Tibial nerve (tissue), 4 donors: ENCODE results near the gene RAB18. TPM values are rescaled to one million over a fixed set of nuclear protein-coding genes. Genes with fewer than 3 reads are reported as not detected.

Source experiments
- DNase-seq, 2 donors: peaks; one replicate each; pipeline ENCODE4 v3.0.0-alpha.2; 2019; ENCODE audit warnings: low spot score in 2 of 2
- H3K27ac ChIP-seq, 4 donors: fragments of 200-600 bp; sonication (generic) in 3 of 4; one replicate each; pipeline ENCODE4 v1.5.1; 2017 to 2019; ENCODE audit warnings: mild to moderate bottlenecking in 1 of 4
- H3K27me3 ChIP-seq, 2 donors: fragments of 200-600 bp; sonication (generic) in 1 of 2; one replicate each; pipeline versions ENCODE4 v1.5.1 to v1.6.0; 2017 to 2019
- H3K36me3 ChIP-seq, 3 donors: fragments of 200-600 bp; sonication (generic); one replicate each; pipeline ENCODE4 v1.5.1; 2018 to 2019
- H3K4me1 ChIP-seq, 4 donors: fragments of 200-600 bp; sonication (generic) in 3 of 4; one replicate each; pipeline ENCODE4 v1.5.1; 2017 to 2019
- H3K4me3 ChIP-seq, 4 donors: fragments of 200-600 bp; sonication (generic) in 3 of 4; one replicate each; pipeline ENCODE4 v1.5.1; 2017 to 2019; ENCODE audit warnings: mild to moderate bottlenecking in 1 of 4, moderate library complexity in 1 of 4
- H3K9me3 ChIP-seq, 4 donors: fragments of 200-600 bp; sonication (generic) in 3 of 4; one replicate each; pipeline ENCODE4 v1.5.1; 2017 to 2019
- CTCF ChIP-seq, 5 experiments: fragments of 200-600 bp in 3 of 5; fragments of 450-650 bp in 2 of 5; sonication (generic) in 3 of 5; IDR thresholded peaks; one replicate each; pipeline ENCODE4 v1.5.1; 2016 to 2019; ENCODE audit warnings: antibody characterized with exemption in 5 of 5, mild to moderate bottlenecking in 3 of 5, moderate library complexity in 2 of 5
- EP300 ChIP-seq, 2 donors: sonication (generic); formaldehyde crosslinking; IDR thresholded peaks; one replicate each; pipeline ENCODE4 v1.6.1; 2017; ENCODE audit warnings: antibody characterized with exemption in 2 of 2, mild to moderate bottlenecking in 1 of 2
- POLR2A ChIP-seq, 2 donors: fragments of 450-650 bp; IDR thresholded peaks; one replicate each; pipeline ENCODE4 v1.6.1; 2017; ENCODE audit warnings: antibody characterized with exemption in 2 of 2, mild to moderate bottlenecking in 2 of 2, moderate library complexity in 2 of 2
- WGBS, 2 donors: methylation state at CpG; one replicate each; pipeline ENCODE4 v1.1.5; 2018; 5-methylcytosine and 5-hydroxymethylcytosine counted together
- total RNA-seq, 4 donors: library from RNA; depleted of rRNA; stranded (reverse); fragments of >200 nt; gene quantifications; one replicate each; pipeline ENCODE4 v1.1.0, GENCODE V29; 2016

RAB18 gene
- total RNA-seq, 4 donors from 2014 or later: 20.7 to 33.3 (median 23.2) TPM

- Histone ChIP-seq H3K4me3 (no peak overlapping the region), H3K27ac (no peak overlapping the region), H3K36me3 (no peaks in the 10 kb centered on the region), H3K27me3 (no peaks in the 10 kb centered on the region), H3K9me3 (no peaks in the 10 kb centered on the region), H3K4me1 (no peaks in the 10 kb centered on the region)
- DNase-seq: no peak
- no peak for TF ChIP-seq EP300 (IDR thresholded peaks at IDR 0.05)
- WGBS, 2 donors: 68 to 89% methylated on average over 2 of the region's 2 CpGs
Measured at GRCh38 chr10:27479016-27479415, 25.1 kb upstream of the RAB18 start.

- no peak overlapping the region for H3K4me3 ChIP-seq
- no peaks in the 10 kb centered on the region for H3K36me3 ChIP-seq
- no peak overlapping the region for H3K27ac ChIP-seq
- no peaks in the 10 kb centered on the region for H3K9me3 ChIP-seq
- H3K27me3 ChIP-seq: no peaks in the 10 kb centered on the region
- no peaks in the 10 kb centered on the region for H3K4me1 ChIP-seq
- TF ChIP-seq CTCF (IDR thresholded peaks at IDR 0.05): no peak
- no peak for TF ChIP-seq EP300 (IDR thresholded peaks at IDR 0.05)
- no peak for TF ChIP-seq POLR2A (IDR thresholded peaks at IDR 0.05)
- no peak for DNase-seq
- 62 to 73% methylated on average over 1 of the region's 1 CpG for WGBS, 2 donors
Measured at GRCh38 chr10:27481486-27481885, 22.6 kb upstream of the RAB18 start.

GRCh38 chr10:27482984-27483956 is 20.8 kb upstream of the RAB18 start:
- TF ChIP-seq CTCF (IDR thresholded peaks at IDR 0.05) (no peak), POLR2A (IDR thresholded peaks at IDR 0.05) (no peak), EP300 (IDR thresholded peaks at IDR 0.05) (no peak)
- DNase-seq: no peak
- Histone ChIP-seq H3K4me3 (no peak overlapping the region), H3K4me1 (no peaks in the 10 kb centered on the region), H3K27ac (no peak overlapping the region), H3K27me3 (no peaks in the 10 kb centered on the region), H3K9me3 (peaks cover 0 to 3% (median 0%) of the 10 kb centered on the region in 4 donors), H3K36me3 (no peaks in the 10 kb centered on the region)
- WGBS, 2 donors: 51 to 64% methylated on average over 10 of the region's 10 CpGs

GRCh38 chr10:27485368-27485767 is 18.7 kb upstream of the RAB18 start:
- 70 to 76% methylated on average over 2 of the region's 2 CpGs for WGBS, 2 donors
- H3K4me3 ChIP-seq: no peak overlapping the region
- peaks cover 0 to 3% (median 0%) of the 10 kb centered on the region in 4 donors for H3K9me3 ChIP-seq
- no peaks in the 10 kb centered on the region for H3K36me3 ChIP-seq
- H3K27ac ChIP-seq: no peak overlapping the region
- no peaks in the 10 kb centered on the region for H3K4me1 ChIP-seq
- no peak for DNase-seq
- H3K27me3 ChIP-seq: no peaks in the 10 kb centered on the region
- TF ChIP-seq CTCF (IDR thresholded peaks at IDR 0.05) (no peak), EP300 (IDR thresholded peaks at IDR 0.05) (no peak), POLR2A (IDR thresholded peaks at IDR 0.05) (no peak)

- peaks cover 0 to 7% (median 0%) of the 10 kb centered on the region in 4 donors for H3K9me3 ChIP-seq
- TF ChIP-seq POLR2A (IDR thresholded peaks at IDR 0.05) (no peak), CTCF (IDR thresholded peaks at IDR 0.05) (no peak), EP300 (IDR thresholded peaks at IDR 0.05) (no peak)
- no peak overlapping the region for H3K27ac ChIP-seq
- WGBS, 2 donors: 77 to 79% methylated on average over 2 of the region's 2 CpGs
- H3K4me3 ChIP-seq: no peak overlapping the region
- no peaks in the 10 kb centered on the region for H3K27me3 ChIP-seq
- DNase-seq: no peak
- no peaks in the 10 kb centered on the region for H3K36me3 ChIP-seq
- H3K4me1 ChIP-seq: no peaks in the 10 kb centered on the region
Measured at GRCh38 chr10:27485986-27486385, 18.1 kb upstream of the RAB18 start.
